ELR (cell line): ENCODE measurements around the gene ELFN2.
"Not testable (repeated sequence)": the region's sequence is repeated elsewhere in the genome, so short reads cannot be mapped to it uniquely, and the experiment has no call there.

Source experiments
- DNase-seq: peaks from one replicate; pipeline ENCODE4 v3.0.0-alpha.2; 2015; ENCODE audit warnings: low read depth

Gene ELFN2

GRCh38 chr22:37409459-37410050 lies 17.7 kb downstream of the ELFN2 start:
- DNase-seq = no peak

DNA sequence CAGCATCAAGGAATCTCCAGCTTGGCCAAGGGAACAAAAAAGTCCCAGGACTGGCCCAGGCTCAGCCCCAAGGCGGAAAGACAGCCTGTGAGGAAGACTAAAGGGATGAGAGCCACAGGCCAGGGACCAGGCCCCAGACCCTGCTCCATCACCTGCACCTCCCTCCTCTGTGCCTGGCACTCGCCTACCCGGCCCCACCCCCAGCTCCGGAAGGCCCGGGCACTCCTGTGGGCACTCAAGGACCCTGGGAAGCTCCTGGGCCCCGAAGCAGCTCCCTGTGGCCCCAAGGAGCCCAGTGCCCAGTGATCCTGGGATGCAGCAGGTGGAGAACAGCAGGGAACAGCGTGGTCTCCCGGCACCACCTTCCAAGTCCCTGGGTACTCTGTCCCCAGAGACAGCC lies 18.2 kb downstream of the ELFN2 start:
- no peak for DNase-seq

GRCh38 chr22:37407856-37408255 lies 19.4 kb downstream of the ELFN2 start:
- no peak for DNase-seq

DNA sequence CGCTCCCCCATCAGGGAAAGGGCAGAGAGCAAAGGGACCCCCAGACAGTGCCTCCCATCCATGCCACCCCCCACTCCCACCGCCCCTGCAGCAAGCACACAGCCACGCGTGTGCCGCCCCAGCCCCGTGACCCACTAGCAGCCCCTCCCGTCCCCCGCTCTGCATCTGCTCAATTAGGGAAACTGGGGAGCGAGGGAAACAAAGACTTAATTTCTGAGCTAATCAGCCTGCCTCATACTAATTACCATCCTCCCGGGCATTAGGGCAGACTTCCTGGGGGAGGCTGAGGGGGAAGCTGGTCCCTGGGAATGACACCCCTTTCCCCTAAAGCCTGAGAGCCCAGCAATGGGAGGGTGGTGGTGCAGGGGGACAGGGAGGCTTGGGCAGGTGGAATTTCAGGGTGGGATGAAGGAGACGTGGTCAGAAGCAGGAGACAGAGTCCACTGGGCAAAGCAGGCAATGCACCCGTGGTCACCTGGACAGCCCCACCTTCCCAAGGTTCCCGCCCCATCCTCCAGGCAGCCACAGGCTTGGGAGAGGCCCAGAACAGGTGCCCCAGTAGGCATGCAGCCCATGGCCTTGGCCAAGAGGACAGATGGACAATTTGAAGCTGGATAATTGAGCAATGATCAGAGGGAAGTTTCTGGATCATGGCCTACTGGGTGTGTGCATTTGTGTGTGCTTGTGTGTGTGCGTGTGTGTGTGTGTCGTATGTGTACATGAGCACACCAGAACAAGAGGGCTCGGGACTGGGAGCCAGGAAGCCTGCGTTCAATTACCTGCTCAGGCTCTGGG lies 20.6 kb downstream of the ELFN2 start:
- DNase-seq = no peak

GRCh38 chr22:37404091-37404490 lies 23.2 kb downstream of the ELFN2 start:
- no peak for DNase-seq

DNA sequence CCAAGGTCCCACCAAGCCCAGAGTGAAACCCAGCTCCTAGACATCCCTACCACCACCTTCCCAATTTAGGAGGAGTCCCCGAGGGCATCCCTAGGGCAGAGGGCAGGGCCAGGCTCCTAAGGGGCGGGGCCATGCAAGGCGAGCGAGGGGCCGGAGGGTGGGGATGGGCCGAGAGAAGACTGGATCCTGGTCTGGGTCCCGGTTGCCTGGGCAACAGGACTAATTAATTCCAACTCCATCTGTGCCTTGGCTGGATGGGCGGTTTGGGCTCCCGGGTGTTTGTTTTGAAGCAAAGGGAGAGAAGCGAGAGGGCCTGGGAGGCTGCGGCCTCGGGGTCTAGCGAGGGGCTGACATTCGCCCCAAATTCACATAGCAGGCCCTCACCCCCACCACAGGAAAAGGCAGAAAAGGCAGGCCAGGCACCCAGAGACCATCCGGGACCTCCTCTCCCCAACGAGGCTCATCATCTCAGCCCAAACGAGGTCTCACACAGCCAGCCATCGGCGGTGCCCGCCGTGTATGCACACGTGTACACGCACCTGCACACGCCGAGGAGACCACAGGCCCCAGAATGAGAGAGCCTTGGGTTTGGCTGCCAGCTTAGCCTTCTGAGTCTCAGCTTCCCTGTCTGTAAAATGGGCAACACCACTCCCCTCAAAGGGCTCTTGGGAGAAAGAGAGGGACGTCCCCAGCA lies 23.9 kb downstream of the ELFN2 start:
- no peak for DNase-seq

DNA sequence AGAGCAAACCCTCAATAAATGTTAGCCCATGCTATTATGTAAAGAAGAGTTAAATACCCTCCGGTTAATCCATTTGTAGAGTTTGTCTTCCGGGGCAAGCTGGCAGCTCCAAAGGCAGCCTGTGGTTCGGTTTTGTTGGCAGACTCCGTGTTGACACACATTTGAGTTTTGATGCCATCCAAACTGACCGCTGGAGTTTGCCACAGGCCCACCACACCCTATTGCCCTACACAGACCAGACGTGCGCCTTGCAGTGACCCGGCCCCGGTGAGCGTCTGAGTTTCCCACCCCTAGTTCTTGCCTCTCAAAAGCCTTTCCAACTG lies 25.1 kb downstream of the ELFN2 start:
- no peak for DNase-seq

GRCh38 chr22:37401401-37402183 lies 25.7 kb downstream of the ELFN2 start:
- DNase-seq = no peak

DNA sequence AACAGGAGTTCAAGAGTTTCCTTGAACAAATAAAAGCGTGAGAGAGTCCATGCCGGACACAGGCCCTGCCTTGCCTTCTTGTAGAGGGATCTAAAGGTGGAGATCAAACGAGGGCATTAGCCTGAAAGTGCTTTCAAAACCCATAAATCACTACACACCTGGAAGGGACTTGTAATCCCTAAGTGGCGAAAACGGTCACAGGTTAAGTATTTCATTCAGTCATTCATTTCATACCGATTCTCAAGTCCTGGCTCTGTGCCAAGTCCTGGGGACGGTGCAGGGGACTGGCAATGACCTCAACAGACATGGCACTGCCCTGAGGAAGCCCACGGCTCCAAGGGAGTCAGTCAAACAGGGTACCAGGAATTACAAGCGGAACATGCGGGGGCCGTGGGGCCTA lies 26.6 kb downstream of the ELFN2 start:
- DNase-seq = no peak

DNA sequence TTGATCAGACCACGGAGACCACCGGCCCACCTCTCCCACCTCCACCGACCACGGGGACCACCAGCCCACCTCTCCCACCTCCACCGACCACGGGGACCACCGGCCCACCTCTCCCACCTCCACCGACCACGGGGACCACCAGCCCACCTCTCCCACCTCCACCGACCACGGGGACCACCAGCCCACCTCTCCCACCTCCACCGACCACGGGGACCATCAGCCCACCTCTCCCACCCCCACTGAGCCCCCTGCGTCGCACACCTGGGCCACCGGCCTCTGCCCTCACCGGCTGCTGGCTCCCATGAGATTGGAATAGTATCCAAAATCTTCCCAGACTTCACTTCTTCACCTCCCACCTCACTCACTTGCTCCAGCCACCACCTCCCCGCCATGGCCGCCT lies 27.8 kb downstream of the ELFN2 start:
- not testable (repeated sequence) for DNase-seq

DNA sequence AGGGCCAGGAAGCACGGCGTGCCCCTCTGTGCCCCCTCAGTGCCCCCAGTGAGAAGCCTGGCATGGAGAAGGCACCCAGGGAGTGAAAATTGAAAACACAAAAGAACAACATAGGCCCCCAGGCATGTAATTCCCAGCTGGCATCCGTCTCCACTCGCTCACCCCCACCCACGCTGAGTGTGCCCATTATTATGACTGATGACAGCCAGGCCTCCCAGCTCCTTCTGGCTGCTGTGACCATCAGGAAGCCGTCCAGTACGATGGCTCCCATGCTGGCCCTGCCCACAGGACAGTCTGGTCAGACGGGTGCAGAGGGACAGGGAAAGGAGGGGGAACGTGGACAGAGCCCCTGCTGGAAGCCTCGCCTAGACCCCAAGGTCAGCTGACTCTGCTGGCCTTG lies 30.1 kb downstream of the ELFN2 start:
- no peak for DNase-seq

GRCh38 chr22:37396488-37397084 lies 30.7 kb downstream of the ELFN2 start:
- DNase-seq = no peak

GRCh38 chr22:37394341-37394740 lies 32.9 kb downstream of the ELFN2 start:
- DNase-seq = no peak

DNA sequence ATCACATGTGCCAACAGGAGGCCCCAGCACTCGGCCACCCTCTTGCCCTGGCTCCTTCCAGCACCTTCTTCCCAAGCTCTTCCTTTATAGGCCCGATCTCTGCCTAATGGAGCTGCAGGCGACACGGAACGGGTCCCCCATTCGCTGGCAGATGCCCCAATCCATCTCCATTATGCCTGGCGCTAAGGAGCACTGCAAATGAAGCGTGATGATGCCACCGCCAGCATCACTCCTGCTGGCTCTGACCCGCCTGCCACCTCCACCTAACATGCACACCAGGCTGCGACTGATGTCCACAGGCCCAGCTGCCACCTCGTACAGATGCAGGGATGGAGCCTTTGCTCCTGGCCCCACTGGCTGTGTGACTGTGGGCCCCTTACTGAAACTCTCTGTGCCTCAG lies 33.5 kb downstream of the ELFN2 start:
- DNase-seq = no peak

GRCh38 chr22:37392721-37393328 lies 34.5 kb downstream of the ELFN2 start:
- no peak for DNase-seq

- no peak for DNase-seq
Observed at GRCh38 chr22:37391702-37392101, 35.6 kb downstream of the ELFN2 start.

DNA sequence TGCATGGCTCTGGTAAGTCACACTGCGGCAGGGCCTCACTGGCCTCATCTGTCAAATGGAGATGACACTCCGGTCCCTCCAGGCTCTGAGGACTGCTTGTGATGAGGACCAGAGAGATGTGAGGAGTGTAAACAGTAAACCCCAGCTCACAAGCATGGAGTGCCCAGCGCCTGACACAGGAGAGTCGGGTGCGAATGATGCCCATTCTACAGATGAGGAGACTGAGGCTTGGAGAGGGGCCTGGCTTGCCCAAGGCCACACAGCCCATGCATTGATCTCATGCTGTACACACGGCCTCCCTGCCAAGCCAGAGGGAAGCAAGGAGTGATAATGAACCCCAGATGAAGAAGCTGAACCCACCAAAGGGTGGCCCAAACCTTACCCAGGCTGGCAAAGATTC lies 37.2 kb downstream of the ELFN2 start:
- no peak for DNase-seq

DNA sequence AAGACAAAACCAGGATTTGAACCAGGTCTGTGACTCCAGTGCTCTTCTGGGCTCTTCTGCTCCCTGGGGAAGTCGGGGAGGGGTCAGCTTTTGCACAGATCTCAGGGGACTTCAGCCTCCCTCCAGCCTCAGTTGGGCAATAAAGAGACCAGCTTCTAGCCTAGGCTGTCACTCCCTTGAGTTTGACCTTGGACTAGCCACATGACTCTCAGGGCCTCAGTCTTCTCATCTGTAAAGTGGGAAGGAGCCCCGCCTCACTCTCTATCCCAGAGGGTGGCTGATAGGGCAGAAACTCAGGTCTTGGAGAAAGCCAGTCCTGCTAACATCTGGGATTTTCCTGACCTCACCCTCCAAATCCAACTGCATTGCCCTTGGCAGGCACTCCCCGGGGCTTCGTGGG lies 38.7 kb downstream of the ELFN2 start:
- DNase-seq = no peak

DNA sequence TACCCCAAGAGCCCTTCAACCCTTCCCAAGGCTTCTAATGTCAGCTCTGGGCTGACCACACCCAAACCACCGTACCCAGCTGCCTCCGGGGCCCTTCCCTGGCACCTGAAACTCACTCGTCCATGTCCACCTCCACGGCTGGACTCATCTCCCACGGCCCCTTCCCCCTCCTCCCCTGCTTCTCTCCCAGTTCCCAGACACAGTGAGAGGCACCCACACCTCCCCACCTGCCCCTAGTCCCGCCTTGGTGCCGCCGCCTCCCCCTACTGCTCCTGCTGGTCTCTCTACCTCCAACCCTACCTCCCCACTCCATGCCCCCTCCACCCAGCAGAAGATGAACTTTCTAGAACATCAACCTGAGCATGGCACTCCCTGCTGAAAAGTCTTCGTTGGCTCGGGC lies 39.5 kb downstream of the ELFN2 start:
- DNase-seq = no peak

GRCh38 chr22:37386441-37386840 lies 40.8 kb downstream of the ELFN2 start:
- no peak for DNase-seq

DNA sequence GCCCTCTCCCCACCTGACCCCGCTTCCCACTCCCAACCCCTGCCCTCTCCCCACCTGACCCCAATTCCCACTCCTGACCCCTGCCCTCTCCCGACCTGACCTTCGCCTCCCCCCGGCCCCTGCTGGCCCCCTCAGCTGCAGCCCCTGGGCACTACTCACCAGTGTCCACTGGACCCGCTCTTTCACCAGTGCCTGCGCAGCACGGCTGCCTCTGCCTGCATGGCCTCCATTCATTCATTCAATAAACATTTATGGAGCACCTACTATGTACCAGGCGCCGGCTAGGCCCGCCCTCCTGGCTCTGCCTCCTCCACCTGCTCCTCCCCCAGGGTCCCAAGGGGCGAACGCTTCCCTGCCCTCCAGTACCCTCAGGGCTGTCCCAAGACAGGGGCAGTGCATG lies 42.6 kb downstream of the ELFN2 start:
- DNase-seq = no peak

GRCh38 chr22:37383341-37383740 lies 43.9 kb downstream of the ELFN2 start:
- peak; percentile 5 for DNase-seq
